Stimulated activated CD8-positive, alpha-beta memory T cell treated with anti-CD3 and anti-CD28 coated beads, Interleukin-12 subunit alpha, Interleukin-12 subunit beta, amount 100 ng/mL, for 4 hours (primary cell): Measurements from ENCODE around the gene FFAR1.
"Not testable (repeated sequence)": the region's sequence is repeated elsewhere in the genome, so short reads cannot be mapped to it uniquely, and the experiment has no call there.

Experiments used
- DNase-seq: peaks from one replicate; pipeline ENCODE4 v3.0.0-alpha.2; 2020; ENCODE audit warnings: low read depth

The FFAR1 gene

GRCh38 chr19:35342430-35342829 lies 5.3 kb upstream of the FFAR1 start:
- DNase-seq = no peak

GRCh38 chr19:35344511-35345031 lies 3.1 kb upstream of the FFAR1 start:
- no peak for DNase-seq

- DNase-seq = no peak
These were observed 2.0 kb upstream of the FFAR1 start for GRCh38 chr19:35345671-35346111.

- DNase-seq = peak; percentile 49
These were observed 1.3 kb upstream of the FFAR1 start for GRCh38 chr19:35346193-35347052.

- DNase-seq = no peak
These were observed 212 bp downstream of the FFAR1 start for GRCh38 chr19:35347930-35348298.

GRCh38 chr19:35348911-35349611 lies 1.4 kb downstream of the FFAR1 start:
- DNase-seq = no peak

GRCh38 chr19:35349614-35350521 lies 2.2 kb downstream of the FFAR1 start:
- DNase-seq = no peak

GRCh38 chr19:35350591-35350990 lies 2.9 kb downstream of the FFAR1 start:
- no peak for DNase-seq

GRCh38 chr19:35351411-35352176 lies 3.9 kb downstream of the FFAR1 start:
- DNase-seq = no peak

GRCh38 chr19:35352177-35352447 lies 4.4 kb downstream of the FFAR1 start:
- DNase-seq = no peak

GRCh38 chr19:35352448-35353304 lies 5.0 kb downstream of the FFAR1 start:
- peak; percentile 26 for DNase-seq

- no peak for DNase-seq
These were observed 5.9 kb downstream of the FFAR1 start for GRCh38 chr19:35353635-35354034.

- DNase-seq = no peak
These were observed 7.2 kb downstream of the FFAR1 start for GRCh38 chr19:35354898-35355297.

GRCh38 chr19:35355791-35356460 lies 8.2 kb downstream of the FFAR1 start:
- no peak for DNase-seq

GRCh38 chr19:35357867-35358573 lies 10.3 kb downstream of the FFAR1 start, which contains the start of gene FFAR3:
Gene FFAR3 (plus strand): TSS chr19:35358460. CDS start chr19:35358891, 431 bp downstream.
- DNase-seq = no peak

GRCh38 chr19:35358834-35359233 lies 11.1 kb downstream of the FFAR1 start:
- DNase-seq = not testable (repeated sequence)

GRCh38 chr19:35359395-35359794 lies 11.7 kb downstream of the FFAR1 start:
- DNase-seq = not testable (repeated sequence)

GRCh38 chr19:35360081-35360480 lies 12.4 kb downstream of the FFAR1 start:
- not testable (repeated sequence) for DNase-seq

- DNase-seq = no peak
These were observed 13.2 kb downstream of the FFAR1 start for GRCh38 chr19:35360880-35361420.
